Measurements from ENCODE around the gene ZNF775.
"Not testable (repeated sequence)": the region's sequence is repeated elsewhere in the genome, so short reads cannot be mapped to it uniquely, and the experiment has no call there.

Gene ZNF775

DNA sequence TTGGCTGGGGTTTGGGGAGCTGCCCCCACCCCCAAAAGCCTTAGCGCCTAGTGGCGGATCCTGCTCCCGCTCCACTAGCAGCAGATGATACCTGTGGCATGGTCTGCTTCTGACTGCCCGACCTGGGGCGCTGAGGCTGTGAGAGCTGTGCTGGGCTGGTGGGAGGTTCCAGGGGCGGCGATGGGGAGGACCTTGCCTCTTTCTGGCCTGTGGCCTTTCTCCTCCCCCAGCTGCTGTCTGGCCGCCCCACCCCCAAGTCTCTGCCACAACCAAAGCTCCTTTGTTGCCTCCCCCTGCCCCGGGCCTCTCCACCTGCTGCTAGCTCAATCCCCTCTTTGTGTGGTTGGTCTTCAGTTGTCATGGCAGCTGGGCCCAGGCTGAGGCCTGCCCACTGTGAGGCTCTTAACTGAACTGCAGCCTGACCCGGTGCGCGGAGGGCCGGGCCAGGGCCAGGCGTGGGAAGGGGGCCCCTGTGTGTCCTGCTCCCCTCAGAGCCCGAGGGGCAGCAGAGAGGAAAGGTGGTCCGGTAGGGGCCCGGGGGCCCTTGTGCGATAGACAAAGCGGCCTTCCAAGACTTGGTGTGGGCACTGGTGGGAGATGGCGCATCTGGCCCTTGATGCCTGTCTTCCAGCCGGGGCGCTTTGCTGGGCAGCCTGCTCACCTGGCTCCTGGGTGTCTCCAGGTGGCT, 4.7 kb downstream of the ZNF775 start:
- peak; percentile 98 for DNase-seq

DNA sequence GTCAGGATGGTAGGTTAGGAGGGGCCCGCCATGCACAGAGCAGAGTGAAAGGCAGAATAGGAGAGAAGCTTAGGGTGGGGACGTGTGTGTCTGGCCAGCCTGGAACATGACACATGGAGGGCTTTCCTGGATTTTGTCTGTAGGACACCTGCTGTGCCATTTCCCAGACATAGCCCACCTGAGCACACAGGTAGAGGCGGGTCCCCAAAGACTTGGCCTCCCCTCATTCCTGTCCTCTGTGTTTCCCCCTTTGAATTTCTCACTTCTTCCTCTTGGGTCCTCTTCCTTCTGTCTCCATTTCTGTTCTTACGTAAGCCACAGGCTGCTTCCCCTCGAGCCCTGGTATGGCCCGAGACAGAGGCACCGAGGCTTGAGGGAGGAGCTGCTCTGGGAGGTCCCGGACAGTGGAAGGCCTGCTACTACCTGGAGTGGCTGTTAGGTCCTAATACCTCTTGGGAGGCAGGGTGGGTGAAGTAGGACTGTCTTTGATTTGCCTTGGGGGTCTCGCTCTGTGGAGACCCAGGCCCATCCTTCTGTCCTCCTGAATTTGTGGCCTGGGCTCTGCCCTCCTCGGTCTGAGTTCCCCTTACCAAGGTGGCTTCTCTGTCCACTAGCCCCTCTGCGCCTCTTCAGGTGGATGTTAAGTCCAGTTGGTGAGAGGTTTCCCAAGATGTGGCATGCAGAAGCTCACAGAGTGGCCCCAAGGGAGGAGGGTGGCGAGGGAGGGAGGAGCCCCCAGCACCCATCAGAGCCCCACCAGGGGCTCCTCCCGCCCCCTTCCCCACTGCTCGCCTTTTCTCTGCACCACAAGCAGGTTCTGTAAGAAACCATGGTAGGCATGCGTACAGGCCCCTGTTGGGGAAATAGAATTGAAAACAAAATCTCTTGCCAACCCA, 5.5 kb downstream of the ZNF775 start:
- no peak for DNase-seq

DNA sequence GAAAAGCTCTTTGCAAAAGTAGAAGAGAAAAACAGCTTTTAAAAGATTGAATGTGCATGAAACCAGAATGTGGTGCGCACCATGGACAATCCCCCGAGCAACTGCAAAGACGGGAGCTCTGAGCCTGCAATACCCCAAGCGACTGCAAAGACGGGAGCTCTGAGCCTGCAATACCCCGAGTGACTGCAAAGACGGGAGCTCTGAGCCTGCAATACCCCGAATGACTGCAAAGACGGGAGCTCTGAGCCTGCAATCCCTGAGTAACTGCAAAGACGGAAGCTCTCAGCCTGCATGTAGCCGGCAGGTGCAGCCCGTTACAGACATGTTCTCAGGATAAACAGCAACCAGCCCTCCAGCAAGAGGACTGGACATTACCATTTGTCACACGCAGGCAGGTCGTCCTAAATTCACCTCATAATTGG, 6.2 kb downstream of the ZNF775 start:
- DNase-seq = peak; percentile 76

DNA sequence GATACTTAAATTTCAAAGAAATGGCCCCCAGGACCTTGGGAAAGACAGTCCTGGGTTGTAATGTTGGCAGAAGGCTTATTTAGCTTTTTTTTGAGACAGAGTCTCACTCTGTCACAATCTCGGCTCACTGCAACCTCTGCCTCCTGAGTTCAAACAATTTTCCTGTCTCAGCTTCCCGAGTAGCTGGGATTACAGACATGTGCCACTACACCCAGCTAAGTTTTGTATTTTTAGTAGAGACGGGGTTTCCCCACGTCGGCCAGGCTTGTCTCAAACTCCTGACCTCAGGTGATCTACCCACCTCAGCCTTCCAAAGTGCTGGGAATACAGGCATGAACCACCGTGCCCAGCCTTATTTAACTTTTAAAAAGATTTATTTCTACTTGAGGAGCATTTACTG, 6.8 kb downstream of the ZNF775 start:
- not testable (repeated sequence) for DNase-seq

DNA sequence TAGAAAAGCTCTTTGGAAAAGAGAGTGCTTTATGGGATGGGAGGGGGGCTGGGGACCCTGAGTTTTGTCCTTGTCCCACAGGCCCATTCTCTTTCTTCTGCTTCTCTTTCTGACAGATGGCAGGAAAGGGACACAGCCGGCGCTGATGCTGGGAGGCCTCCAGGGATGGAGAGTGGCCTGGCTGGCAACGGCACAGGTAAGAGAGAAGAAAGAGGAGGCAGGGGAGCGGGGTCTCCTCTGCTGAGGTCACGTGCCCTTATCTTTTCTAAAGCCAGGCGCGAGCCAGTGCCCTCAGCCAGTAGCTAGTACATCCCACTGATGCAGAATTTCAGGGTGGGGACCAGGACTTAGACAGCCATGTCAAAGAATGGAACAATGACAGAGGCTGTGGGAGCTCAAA, 9.2 kb downstream of the ZNF775 start:
- no peak for DNase-seq

DNA sequence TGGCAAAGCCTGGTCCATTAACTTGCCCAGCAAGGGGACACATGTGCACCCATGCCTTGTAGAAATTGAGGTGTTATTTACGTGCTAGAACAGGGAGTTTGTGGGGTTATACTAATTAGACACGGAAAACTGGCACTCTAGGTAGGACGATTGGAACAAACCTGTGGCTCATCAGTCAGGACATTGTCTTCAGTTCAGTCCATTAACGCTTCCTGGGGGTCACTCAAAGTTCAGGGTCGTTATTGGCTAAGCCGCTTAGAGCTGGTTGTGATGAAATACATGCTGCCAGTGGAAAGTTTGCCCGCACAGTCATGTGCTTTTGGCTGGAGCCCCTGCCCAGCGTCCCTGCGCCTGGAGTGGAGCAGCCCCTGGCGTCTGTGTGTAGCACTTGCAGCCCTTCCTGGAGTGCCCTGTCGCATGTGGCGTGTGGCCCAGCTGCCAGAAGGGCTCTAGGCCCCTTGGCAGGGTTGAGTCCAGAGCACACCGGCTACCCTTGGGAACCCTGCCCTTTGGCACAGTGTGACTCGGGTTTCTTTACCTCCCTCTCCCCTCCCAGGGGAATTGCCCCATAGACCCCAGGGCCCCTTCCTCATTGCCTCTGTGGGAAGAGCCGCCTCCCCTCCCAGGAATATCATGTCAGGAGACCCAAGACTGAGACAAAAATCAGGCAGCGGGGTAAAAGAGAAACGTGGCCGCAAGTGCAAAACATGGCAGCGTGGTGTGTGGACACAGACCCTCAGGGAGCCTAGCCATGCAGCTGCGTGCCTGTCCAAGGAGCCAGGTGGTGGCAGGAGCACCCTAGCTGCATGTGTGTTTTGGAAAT, 9.8 kb downstream of the ZNF775 start:
- DNase-seq = no peak

DNA sequence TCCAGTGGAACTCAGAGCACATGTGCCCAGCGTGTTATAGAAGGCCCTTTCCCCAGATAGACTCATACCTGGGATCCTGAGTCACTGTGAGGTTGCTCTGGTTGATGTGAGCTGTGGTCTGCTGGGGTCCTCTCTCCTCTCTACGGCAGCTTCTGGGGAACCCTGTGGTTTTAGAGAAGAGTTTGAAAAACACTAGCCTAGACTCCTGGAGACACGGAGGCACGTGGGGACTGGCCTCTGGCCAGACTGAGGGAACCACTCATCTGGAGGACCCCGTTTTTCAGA, 10.3 kb downstream of the ZNF775 start:
- no peak for DNase-seq

DNA sequence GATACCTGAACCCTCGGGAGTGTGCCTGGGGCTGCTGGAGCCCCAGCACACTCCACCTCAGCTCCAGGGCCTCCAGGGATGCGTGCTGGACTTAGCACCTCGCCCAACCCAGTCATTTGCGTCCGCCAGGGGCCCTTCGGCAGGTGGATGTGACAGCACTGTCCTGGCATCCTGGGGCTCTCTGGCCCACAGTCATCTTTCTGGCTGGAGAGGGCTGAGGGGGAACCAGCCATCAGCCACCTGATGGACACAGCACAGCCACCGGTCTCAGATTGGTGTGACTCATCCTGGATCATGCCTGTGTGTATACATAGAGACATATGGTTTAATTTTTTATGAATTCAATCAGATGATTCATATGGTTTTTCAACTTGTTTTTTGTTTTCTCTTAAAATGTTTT, 11.1 kb downstream of the ZNF775 start:
- no peak for DNase-seq

DNA sequence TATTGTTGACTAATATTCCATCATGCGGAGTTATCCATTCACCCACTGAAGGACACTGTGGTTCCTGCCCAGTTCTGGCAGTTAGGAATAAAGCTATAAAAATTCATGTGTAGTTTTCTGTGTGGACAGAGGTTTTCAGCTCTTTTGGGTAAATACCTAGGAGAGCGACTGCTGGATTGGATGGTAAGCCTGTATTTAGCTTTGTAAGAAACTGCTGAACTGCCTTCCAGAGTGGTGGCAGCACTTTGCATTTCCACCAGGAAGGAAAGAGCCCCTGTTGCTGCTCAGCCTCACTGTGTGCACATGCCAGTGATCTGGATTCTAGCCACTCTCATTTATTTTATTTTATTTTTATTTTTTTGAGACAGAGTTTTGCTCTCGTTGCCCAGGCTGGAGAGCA, 14.2 kb downstream of the ZNF775 start:
- DNase-seq = no peak

DNA sequence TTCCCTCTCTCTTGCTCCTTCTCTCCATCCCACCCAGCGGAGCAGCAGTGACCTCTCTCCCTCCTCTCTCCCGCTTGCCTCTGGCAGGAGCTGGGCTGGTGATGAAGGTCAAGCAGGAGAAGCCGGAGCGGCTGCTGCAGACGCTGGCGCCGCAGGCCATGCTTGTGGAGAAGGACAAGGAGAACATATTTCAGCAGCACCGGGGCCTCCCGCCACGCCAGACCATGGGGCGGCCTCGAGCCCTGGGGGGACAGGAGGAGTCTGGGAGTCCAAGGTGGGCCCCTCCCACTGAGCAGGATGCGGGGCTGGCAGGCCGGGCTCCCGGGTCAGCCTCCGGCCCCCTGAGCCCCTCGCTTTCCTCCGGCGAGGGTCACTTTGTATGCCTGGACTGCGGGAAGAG, 17.3 kb downstream of the ZNF775 start:
- no peak for DNase-seq

DNA sequence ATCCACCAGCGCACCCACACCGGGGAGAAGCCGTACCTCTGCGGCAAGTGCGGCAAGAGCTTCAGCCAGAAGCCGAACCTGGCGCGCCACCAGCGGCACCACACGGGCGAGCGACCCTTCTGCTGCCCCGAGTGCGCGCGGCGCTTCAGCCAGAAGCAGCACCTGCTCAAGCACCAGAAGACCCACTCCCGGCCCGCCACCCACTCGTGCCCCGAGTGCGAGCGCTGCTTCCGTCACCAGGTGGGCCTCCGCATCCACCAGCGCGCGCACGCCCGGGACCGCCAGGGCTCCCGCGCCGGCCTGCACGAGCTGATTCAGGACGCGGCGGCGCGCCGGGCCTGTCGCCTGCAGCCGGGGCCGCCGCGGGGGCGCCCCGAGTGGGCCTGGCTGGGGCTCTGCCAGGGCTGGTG, 17.7 kb downstream of the ZNF775 start:
- no peak for DNase-seq

DNA sequence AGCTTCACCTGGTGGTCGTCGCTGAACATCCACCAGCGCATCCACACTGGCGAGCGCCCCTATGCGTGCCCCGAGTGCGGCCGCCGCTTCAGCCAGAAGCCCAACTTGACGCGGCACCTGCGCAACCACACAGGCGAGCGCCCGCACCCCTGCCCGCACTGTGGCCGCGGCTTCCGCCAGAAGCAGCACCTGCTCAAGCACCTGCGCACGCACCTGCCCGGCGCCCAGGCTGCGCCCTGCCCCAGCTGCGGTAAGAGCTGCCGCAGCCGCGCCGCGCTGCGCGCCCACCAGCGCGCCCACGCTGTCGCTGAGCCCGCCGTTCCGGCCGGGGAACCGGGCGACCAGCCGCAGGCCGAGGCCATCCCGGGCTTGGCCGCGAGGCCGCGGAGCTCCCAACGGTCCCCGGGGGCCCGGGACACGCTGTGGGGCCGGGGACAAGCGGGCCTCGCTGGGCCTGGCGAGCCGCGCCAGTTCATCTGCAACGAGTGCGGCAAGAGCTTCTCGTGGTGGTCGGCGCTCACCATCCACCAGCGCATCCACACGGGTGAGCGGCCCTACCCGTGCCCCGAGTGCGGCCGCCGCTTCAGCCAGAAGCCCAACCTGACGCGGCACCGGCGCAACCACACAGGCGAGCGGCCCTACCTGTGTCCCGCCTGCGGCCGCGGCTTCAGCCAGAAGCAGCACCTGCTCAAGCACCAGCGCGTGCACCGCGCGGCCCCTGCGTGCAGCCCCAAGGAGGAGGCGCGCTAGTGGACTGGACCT, 18.4 kb downstream of the ZNF775 start:
- no peak for DNase-seq

DNA sequence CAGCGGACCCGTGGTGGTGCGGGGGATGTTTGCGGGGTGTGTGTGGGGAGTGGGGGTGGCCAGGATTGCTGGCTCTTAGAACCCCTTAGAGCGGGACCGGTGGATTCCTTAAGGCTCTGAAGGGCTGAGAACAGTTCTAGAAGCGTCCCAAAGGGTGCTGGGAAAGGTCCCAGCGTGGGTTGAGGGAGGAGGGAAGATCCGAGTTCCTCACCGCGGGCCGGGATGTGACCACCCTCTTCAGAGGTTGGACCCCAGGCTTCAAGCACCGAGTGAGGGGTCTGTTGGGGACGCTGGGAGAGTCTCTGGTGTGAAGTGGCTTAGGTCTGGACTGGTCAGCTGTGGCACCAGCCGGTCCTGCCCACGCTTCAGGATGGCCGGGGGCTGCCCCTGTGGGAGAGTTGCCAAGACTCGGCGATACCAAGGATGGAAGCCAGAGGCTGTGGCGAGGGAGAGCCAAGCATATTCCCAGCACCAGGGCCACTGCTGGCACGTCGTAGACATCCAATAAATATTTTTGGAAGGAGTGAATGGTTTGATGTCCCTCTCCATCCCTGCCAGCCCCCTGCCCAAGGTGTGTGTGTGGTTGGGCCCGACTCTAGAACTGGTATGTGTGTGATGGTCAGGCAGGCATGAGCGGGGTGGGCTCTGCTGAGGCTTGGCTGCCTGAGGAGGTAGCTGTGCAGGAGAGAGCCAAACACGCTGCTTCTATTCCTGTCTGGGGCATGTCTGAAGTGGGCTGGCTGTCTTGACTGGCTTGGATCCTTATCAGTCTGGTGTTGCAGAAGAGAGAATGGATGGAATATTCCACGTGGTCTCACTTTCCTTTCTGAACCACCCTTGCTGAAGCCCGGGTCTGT, 19.2 kb downstream of the ZNF775 start:
- DNase-seq = no peak

DNA sequence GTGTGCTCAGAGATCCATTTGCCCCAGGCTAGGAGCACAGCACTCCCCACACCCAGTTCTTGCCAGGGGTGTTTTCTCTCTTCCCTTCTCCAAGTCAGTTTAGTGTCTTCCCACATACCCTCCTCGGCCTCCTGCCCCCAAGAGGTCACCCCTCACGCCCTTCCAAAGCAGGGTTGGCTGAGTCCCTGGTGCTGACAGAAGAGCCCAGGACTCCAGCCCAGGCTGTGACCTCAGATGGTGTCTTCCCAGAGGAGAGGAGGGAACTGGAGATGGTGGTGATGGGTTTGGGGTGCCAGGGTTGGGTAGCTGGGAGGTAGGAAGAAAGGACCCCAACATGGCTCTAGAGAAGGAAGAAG, 19.8 kb downstream of the ZNF775 start:
- DNase-seq = no peak

DNA sequence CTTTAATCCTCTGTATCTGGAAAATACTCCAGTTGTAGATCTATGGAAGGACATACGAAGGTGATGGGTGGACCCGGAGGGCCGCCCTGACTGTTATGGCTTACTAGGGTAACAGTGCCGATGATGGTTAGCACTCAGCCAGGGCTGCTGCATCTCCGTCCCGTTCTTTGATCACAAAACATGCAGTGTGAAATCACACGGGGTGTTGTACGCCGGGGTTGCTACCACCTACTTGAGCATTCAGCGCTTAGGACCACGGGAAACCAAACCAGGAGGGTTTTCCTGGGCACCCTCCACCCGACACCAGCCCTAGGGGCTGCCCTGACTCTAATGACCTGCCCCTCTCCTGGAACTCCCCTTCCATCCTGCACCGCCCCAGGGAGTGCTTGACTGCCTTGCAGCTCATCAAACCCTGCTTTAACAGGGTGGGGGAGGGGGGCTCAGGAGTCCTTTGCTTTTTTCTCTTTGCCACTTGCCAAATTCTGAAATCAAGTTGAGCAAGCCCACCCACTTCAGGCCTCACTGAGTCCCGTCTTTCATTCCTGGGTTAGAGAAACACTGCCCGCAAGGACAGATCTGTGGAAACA, 20.4 kb downstream of the ZNF775 start:
- DNase-seq = no peak

DNA sequence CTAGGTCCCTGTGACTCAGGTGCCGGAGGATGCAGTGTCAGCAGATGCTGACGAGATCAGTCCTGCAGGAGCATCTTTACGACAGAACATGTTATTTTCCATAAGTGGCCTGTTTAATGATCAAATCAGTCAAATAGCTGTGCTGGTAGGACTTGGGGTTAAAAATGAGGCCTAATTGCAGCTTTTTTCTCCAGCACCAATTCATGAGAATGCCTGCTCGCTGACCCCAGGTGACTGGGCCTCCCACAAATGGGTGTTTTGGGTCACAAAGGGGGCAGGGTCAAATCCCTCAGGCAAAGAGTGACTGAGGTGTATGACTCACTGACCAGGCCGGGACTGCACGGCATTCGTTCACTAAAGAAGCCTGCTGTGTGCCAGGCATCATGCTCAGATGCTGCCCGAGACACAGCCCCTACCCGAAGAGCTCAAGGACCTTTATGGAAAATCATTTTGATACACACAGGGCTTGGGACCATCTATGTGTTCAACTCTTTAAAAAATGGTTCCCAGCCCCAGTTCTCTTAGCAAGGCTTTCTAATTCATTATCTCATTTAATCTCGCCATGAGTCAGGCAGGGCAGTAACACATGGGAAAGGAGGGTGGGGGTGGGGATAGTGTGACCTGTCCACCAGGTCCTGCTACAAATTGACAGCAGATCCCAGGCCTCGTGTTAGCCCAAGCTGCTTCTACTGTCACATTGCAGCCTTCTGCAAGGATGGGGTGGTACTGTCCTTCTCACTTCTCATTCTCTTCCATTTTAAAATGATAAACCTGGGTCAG, 21.1 kb downstream of the ZNF775 start:
- no peak for DNase-seq

DNA sequence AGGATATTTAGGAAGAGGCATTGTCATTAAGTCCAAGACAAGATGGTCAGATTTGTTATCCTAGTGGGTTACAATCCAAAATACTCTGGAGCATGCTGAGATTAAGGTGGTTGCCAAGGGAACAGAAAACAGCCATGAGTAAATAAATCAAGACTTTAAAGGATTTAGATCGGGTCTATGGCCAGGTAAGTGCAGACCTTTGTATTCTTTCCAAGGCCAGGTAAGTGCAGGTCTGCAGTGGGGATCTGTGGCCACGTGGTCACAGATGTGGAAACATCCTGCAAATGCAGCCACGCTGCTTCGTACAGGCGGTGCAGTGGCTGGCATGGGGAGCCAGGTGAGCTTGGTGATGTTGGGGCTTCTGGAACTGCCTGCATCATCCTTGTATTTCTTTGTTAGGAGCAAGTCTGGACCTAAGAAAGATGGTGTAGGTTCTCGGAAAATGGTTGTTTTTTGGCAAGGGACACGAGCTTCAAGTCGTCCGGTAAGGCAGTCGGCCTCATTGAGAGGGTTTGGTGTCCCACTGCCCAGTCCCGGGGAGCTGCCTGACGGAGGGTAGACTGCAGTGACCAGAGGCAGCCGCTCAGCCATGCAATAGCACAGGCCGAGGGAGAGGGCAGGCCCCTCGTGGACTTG, 21.8 kb downstream of the ZNF775 start:
- no peak for DNase-seq

DNA sequence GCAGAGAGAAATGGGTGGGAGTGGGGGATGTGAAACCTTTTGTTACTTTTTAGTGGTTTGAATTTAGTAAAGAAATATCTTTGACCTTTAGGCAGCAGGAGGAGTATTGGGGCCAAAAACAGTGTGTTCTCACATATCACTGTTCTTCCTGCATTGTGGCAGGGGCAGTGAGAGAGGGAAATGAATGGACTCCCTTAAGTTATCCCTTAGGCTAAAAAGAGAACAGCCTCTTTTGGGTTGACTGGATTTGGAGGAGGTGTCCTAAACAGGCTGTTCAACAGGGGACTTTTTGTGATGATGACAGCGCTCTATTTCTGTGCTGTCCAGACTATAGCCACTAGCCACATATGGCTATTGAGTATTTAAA, 22.3 kb downstream of the ZNF775 start:
- no peak for DNase-seq

DNA sequence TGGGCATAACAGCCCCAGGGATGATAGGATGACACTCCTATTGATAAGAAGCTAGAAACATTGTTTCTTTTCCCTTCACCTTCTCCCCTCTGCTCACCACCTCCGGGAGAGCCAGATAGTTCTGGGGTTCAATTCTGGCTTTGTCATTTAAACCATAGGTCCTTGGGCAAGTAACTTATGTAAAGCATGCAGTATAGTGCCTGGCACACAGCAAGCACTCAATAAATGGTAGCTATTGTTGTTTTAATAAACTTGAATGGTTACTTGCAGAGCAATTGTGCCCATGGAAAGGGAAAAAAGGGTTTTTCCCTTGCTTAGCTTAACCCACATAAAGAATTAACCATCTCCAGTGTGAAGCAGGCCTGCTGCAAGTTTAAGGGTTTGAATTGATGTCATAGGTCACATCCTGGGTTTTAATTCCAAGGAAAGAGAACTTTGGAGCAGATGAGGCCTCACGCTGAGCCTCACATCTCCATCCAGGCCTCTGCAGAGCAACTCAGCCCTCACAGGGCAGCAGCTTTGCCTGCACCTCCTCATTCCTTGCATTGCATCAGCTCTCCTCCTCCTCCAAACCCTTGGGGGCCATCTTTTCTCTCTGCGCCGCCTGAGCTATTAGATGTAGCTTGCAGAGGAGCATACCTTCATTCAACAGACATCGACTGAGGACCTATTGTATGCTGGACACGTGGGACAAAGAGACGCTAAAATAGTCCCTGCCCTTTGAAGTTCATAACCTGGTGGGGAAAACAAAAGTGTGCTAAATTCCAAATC, 22.9 kb downstream of the ZNF775 start:
- no peak for DNase-seq

All from NCI-H69 (cell line).